Gastroesophageal sphincter (tissue), 3 donors: ENCODE results near the gene SIX4.

Experiments
- CTCF ChIP-seq, 4 experiments: fragments of 200-600 bp in 2 of 4; fragments of 450-650 bp in 2 of 4; sonication (generic) in 1 of 4; IDR thresholded peaks; one replicate each; pipeline ENCODE4 v1.5.1; 2017 to 2019; ENCODE audit warnings: antibody characterized with exemption in 4 of 4, mild to moderate bottlenecking in 2 of 4, moderate library complexity in 2 of 4
- EP300 ChIP-seq: sonication (generic); formaldehyde crosslinking; IDR thresholded peaks from one replicate; pipeline ENCODE4 v1.6.1; 2017; ENCODE audit warnings: antibody characterized with exemption, mild to moderate bottlenecking
- POLR2A ChIP-seq, 2 donors: fragments of 450-650 bp; IDR thresholded peaks; one replicate each; pipeline ENCODE4 v1.6.1; 2017; ENCODE audit warnings: antibody characterized with exemption in 2 of 2, mild to moderate bottlenecking in 2 of 2, moderate library complexity in 1 of 2
- POLR2AphosphoS5 ChIP-seq: sonication (generic); formaldehyde crosslinking; IDR thresholded peaks from one replicate; pipeline ENCODE4 v1.6.1; 2017; ENCODE audit warnings: antibody characterized with exemption

GRCh38 chr14:60757567-60758002, 33.4 kb upstream of the SIX4 start:
- no peak for TF ChIP-seq CTCF (IDR thresholded peaks at IDR 0.05)
- TF ChIP-seq EP300 = no peak
- no peak for TF ChIP-seq POLR2AphosphoS5
- no peak for TF ChIP-seq POLR2A (IDR thresholded peaks at IDR 0.05)
